Measurements from ENCODE around the gene ATXN7.

ATXN7 gene

GRCh38 chr3:63863150-63864007 lies at the start of gene ATXN7, which contains the start of gene THOC7:
TSS of gene ATXN7 (plus strand) at chr3:63863867. CDS start at chr3:63912599, 48,732 bp downstream.
TSS of gene THOC7 (minus strand) at chr3:63863805. CDS start at chr3:63863790, 15 bp downstream.
- DNase-seq (ENCODE audit: low read depth in 1 of 2, low spot score in 1 of 2): peak; percentile 64 to 65
- in situ Hi-C loops (cut with HindIII; ENCODE audit: low pct_unique_long_range_greater_than_20kb, low sequenced_read_pairs): no loop called here
- TF ChIP-seq JUND (IDR thresholded peaks at IDR 0.05; ENCODE audit: low read depth): no peak

GRCh38 chr3:63814237-63814636 lies 49.4 kb upstream of the ATXN7 start:
- TF ChIP-seq JUND (IDR thresholded peaks at IDR 0.05; ENCODE audit: low read depth): no peak

DNA sequence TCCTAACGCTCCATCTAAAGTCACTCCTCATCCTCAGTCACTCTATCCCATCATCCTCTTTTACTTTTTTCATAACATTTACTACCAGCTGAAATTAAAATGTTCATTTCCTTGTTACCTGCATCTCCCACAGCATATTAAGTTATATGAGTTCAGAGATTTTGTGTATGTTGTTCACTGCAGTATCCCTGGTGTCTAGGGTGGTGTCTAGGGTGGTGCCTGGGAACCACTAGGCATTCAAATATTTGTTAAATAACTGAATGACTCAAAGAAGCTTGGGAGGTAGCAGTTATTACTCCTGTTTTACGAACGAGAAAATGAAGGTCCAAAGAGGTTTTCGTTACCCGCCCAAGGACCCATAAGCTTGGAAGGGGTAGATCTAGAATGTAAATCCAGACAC lies 46.4 kb upstream of the ATXN7 start:
- DNase-seq (ENCODE audit: low read depth in 1 of 2, low spot score in 1 of 2): no peak
- TF ChIP-seq JUND (IDR thresholded peaks at IDR 0.05; ENCODE audit: low read depth): no peak
- in situ Hi-C loops (cut with HindIII; ENCODE audit: low pct_unique_long_range_greater_than_20kb, low sequenced_read_pairs): no loop called here

More at GRCh38 chr3:63814237-63814636, 49.4 kb upstream of the ATXN7 start:
- DNase-seq (ENCODE audit: low read depth in 1 of 2, low spot score in 1 of 2): no peak
- in situ Hi-C loops (cut with HindIII; ENCODE audit: low pct_unique_long_range_greater_than_20kb, low sequenced_read_pairs): no loop called here

GRCh38 chr3:63818282-63819150 lies 45.2 kb upstream of the ATXN7 start:
- TF ChIP-seq JUND (IDR thresholded peaks at IDR 0.05; ENCODE audit: low read depth): no peak
- peak; percentile 9 to 66 for DNase-seq (ENCODE audit: low read depth in 1 of 2, low spot score in 1 of 2)
- in situ Hi-C loops (cut with HindIII; ENCODE audit: low pct_unique_long_range_greater_than_20kb, low sequenced_read_pairs): no loop called here

GRCh38 chr3:63819151-63819398 lies 44.6 kb upstream of the ATXN7 start, which contains the start of gene C3orf49:
TSS of gene C3orf49 (plus strand) at chr3:63819299. CDS start at chr3:63819472, 173 bp downstream.
- no peak for DNase-seq (ENCODE audit: low read depth in 1 of 2, low spot score in 1 of 2)
- no peak for TF ChIP-seq JUND (IDR thresholded peaks at IDR 0.05; ENCODE audit: low read depth)
- in situ Hi-C loops (cut with HindIII; ENCODE audit: low pct_unique_long_range_greater_than_20kb, low sequenced_read_pairs): no loop called here

GRCh38 chr3:63824309-63824708 lies 39.4 kb upstream of the ATXN7 start:
- TF ChIP-seq JUND (IDR thresholded peaks at IDR 0.05; ENCODE audit: low read depth): no peak
- DNase-seq (ENCODE audit: low read depth in 1 of 2, low spot score in 1 of 2): no peak
- in situ Hi-C loops (cut with HindIII; ENCODE audit: low pct_unique_long_range_greater_than_20kb, low sequenced_read_pairs): no loop called here

- TF ChIP-seq JUND (IDR thresholded peaks at IDR 0.05; ENCODE audit: low read depth): no peak
- no peak for DNase-seq (ENCODE audit: low read depth in 1 of 2, low spot score in 1 of 2)
- in situ Hi-C loops (cut with HindIII; ENCODE audit: low pct_unique_long_range_greater_than_20kb, low sequenced_read_pairs): no loop called here
Observed at GRCh38 chr3:63830526-63830925, 33.1 kb upstream of the ATXN7 start.

DNA sequence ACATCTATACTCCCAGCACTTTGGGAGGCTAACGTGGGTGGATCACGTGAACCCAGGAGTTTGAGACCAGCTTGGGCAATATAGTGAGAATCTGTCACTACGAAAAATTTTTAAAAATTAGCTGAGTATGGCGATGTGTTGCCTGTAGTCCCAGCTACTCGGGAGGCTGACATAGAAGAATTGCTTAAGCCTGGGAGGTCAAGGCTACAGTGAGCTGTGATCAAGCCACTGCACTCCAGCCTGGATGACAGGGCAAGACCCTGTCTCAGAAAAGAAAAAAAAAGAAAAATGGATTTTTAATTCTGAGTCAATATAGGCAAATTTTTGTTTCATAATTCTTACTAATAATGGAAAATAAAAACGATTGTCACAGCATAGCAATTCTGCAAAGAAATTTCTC lies 31.3 kb upstream of the ATXN7 start:
- in situ Hi-C loops (cut with HindIII; ENCODE audit: low pct_unique_long_range_greater_than_20kb, low sequenced_read_pairs): no loop called here
- DNase-seq (ENCODE audit: low read depth in 1 of 2, low spot score in 1 of 2): no peak
- TF ChIP-seq JUND (IDR thresholded peaks at IDR 0.05; ENCODE audit: low read depth): no peak

DNA sequence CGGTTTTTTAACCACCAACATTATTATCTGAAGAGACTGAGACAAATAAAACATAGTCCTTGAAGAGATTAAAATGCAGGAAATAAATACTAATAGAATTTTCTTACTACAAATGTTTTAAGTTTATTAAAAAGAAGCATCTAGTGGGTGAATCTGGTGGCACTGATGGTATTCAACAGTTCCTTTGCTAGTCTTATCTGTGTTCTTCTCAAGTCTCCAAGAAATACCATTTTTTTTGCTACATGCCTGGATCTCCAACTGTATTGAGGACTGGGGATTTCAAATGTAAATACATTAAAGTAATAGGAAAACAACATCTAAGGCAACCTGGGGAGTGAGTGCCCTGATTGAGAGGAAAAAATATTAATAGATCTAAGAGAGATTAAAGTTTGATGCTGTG lies 22.0 kb upstream of the ATXN7 start:
- in situ Hi-C loops (cut with HindIII; ENCODE audit: low pct_unique_long_range_greater_than_20kb, low sequenced_read_pairs): no loop called here
- no peak for DNase-seq (ENCODE audit: low read depth in 1 of 2, low spot score in 1 of 2)
- no peak for TF ChIP-seq JUND (IDR thresholded peaks at IDR 0.05; ENCODE audit: low read depth)

DNA sequence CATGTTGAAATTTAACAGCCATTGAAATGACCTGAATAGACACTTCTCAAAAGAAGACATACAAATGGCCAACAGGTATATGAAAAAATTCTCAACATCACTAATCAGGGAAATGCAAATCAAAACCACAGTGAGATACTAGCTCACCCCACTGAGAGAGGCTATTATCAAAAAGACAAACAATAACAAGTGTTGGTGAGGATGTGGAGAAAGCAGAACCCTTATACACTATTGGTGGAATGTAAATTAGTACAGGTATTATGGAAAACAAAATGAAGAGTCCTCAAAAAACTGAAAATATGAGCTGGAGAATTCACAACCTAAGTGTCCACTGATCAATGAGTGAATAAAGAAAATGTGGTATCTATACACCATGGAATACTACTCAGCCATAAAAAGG lies 21.5 kb upstream of the ATXN7 start:
- in situ Hi-C loops (cut with HindIII; ENCODE audit: low pct_unique_long_range_greater_than_20kb, low sequenced_read_pairs): no loop called here
- no peak for DNase-seq (ENCODE audit: low read depth in 1 of 2, low spot score in 1 of 2)
- no peak for TF ChIP-seq JUND (IDR thresholded peaks at IDR 0.05; ENCODE audit: low read depth)

GRCh38 chr3:63845215-63845614 lies 18.5 kb upstream of the ATXN7 start:
- DNase-seq (ENCODE audit: low read depth in 1 of 2, low spot score in 1 of 2): no peak
- no peak for TF ChIP-seq JUND (IDR thresholded peaks at IDR 0.05; ENCODE audit: low read depth)
- in situ Hi-C loops (cut with HindIII; ENCODE audit: low pct_unique_long_range_greater_than_20kb, low sequenced_read_pairs): no loop called here

GRCh38 chr3:63847718-63848450 lies 15.8 kb upstream of the ATXN7 start:
- TF ChIP-seq JUND (IDR thresholded peaks at IDR 0.05; ENCODE audit: low read depth): no peak
- in situ Hi-C loops (cut with HindIII; ENCODE audit: low pct_unique_long_range_greater_than_20kb, low sequenced_read_pairs): no loop called here
- DNase-seq (ENCODE audit: low read depth in 1 of 2, low spot score in 1 of 2): peak in 1 of 2 experiments; percentile 68
